Measurements from ENCODE around the gene TRIM25.
"Not testable (repeated sequence)": the region's sequence is repeated elsewhere in the genome, so short reads cannot be mapped to it uniquely, and the experiment has no call there.

TRIM25 gene, protein sequence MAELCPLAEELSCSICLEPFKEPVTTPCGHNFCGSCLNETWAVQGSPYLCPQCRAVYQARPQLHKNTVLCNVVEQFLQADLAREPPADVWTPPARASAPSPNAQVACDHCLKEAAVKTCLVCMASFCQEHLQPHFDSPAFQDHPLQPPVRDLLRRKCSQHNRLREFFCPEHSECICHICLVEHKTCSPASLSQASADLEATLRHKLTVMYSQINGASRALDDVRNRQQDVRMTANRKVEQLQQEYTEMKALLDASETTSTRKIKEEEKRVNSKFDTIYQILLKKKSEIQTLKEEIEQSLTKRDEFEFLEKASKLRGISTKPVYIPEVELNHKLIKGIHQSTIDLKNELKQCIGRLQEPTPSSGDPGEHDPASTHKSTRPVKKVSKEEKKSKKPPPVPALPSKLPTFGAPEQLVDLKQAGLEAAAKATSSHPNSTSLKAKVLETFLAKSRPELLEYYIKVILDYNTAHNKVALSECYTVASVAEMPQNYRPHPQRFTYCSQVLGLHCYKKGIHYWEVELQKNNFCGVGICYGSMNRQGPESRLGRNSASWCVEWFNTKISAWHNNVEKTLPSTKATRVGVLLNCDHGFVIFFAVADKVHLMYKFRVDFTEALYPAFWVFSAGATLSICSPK

GRCh38 chr17:56913867-56914580 lies at the start of gene TRIM25:
TSS of gene TRIM25 (minus strand) at chr17:56914049. CDS start at chr17:56913988, 61 bp downstream.
- peak; percentile 88 for DNase-seq

- peak; percentile 70 for DNase-seq
These were observed 47.0 kb upstream of the TRIM25 start, which contains the start of gene COIL for GRCh38 chr17:56960596-56961538. TSS of gene COIL (minus strand) at chr17:56961050. CDS start at chr17:56961019, 31 bp downstream.

- no peak for DNase-seq
These were observed 43.1 kb upstream of the TRIM25 start for GRCh38 chr17:56956992-56957391.

DNA sequence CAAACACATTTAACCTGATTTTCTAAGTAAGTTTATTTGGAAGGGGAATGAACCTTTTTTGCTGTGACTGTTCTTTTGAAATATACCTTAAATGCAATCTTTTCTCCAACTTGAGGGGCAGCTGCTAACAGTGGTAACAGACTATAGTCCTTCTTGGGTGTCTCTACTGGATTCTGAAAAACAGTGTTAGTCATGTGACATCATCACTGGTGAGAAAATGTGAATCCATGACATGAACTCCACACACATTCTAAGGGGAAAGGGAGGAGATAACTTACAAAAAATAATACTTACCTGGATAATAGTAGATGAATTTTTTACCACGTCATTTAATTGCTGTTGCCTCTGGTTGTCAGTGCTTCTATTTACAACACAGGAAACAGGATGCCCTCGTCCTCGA lies 35.7 kb upstream of the TRIM25 start:
- DNase-seq = no peak

GRCh38 chr17:56948491-56948890 lies 34.6 kb upstream of the TRIM25 start:
- DNase-seq = no peak

- no peak for DNase-seq
These were observed 33.9 kb upstream of the TRIM25 start for GRCh38 chr17:56947741-56948140.

DNA sequence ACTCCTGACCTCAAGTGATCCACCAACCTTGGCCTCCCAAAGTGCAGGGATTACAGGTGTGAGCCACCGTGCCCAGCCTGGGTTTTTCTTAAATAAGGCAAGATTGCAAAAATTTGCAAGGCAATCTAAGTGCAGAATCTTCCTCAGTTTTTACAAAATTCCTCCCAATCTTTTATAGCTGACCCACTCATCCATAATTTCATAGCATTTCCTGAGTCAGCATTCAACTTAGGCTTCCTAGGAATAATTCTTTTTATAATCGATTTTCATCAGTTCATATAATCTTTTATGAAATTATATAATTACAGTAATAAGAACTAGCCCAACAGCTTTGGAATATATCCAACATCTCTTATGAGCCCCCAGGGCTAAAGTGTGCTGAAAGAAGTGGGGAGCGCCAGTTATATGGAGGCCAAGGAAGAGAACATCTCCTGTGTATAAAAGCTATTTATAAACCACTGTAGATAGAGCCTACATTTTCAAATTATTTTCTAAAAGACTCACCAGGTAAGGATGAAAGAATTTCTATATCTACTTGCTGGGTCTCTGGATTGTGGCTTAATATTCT lies 32.2 kb upstream of the TRIM25 start:
- DNase-seq = no peak

DNA sequence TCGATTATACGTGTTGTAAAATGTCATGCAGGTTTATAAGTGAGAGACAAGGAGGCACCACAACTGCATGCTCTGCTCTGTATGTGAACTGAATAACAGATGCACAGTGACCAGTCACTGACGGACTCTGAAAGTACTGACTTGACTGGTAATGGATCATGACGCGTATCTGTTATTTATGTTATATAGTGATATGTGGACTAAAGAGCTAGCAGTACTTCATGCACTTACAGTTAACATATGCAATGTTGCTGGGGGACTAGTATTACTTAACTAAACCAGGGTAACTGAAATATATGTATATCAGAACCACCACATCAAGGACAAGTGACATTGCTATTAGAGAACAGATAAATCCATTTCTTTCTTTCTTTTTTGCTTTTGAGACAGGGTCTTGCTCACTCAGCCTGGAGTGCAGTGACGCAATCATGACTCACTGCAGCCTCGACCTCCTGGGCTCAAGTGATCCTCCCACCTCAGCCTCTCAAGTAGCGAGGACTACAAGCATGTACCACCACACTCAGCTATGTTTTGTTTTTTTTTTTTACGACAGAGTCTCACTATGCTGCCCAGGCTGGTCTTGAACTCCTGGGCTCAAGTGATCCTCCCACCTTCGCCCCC lies 29.8 kb upstream of the TRIM25 start:
- DNase-seq = no peak

GRCh38 chr17:56939869-56940484 lies 26.1 kb upstream of the TRIM25 start:
- no peak for DNase-seq

DNA sequence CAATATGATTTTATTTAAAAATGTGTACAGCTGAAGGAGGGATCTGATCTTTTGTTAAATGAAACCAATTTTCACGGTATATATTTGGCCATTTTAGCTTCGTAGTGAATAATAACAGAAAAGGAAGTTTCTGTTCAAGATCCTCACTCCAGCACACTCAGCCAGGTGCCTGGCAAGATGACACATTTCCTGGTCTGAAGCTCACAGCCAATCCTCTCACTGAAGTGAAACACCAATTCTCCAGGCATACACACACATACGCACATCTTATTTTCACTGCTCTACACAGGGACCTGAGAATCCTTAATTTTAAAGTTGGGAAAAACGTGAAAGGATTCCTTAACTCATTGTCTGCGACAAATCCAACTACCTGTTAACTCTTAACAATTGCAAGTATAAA lies 24.4 kb upstream of the TRIM25 start:
- DNase-seq = not testable (repeated sequence)

DNA sequence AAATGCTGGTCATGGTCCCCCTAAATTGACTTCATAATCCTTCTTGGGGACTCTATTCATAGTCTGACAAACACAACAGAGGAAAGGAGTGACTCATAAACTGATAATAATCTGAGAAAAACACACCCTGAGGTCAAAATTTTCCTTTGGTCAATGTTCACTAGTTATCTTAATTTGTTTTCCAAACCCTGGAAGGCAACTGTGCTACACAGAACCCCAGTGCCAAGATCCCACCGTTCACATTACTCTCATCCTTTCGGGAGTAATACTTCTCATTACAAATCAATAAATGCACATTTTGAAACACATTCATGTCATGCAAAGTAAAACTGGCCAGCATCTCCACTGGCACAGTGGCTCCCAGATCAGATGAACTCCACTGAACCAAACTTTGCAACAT lies 23.8 kb upstream of the TRIM25 start:
- DNase-seq = no peak

GRCh38 chr17:56936697-56937322 lies 23.0 kb upstream of the TRIM25 start:
- DNase-seq = no peak

DNA sequence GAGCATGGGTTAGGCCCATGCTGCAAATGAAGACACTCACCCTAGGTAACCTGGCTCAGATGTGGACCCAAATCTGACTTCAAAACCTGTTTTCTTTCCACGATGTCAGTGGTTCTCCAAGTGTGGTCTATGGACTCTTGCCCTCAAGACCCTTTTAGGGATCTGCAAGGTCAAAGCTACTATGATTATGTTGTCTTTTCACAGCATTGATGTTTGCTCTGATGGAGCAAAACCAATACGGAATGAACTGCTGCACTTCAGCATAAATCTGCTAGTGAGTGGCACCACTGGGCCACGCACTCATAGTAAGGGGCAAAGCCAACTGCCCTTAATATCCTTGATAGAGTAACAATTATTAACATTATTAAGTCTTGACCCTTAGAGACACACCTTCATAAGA lies 21.6 kb upstream of the TRIM25 start:
- no peak for DNase-seq

GRCh38 chr17:56934280-56934679 lies 20.4 kb upstream of the TRIM25 start:
- DNase-seq = no peak

GRCh38 chr17:56933868-56934267 lies 20.0 kb upstream of the TRIM25 start:
- no peak for DNase-seq

DNA sequence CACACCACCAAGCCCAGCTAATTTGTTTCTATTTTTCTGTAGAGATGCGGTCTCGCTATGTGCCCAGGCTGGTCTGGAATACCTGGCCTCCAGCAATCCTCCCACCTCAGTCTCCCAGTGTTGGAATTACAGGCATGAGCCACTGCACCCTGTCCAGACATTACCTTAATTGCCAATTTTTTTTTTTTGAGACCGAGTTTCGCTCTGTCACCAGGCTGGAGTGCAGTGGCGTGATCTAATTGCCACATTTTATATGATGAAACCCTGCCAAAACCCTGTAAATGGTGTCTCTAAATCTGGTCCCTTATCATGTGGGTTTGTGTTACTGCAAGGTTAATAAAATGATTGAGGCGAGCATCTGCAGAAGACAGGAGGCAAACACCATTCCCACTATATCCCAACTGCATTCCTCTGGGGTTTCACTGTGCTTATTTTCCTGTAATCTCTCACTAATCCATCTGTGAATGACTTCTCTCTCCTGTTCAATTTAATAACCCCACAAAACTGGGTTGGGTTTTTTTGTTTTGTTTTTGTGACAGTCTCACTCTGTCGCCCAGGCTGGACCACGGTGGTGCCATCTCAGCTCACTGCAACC lies 19.4 kb upstream of the TRIM25 start:
- no peak for DNase-seq

DNA sequence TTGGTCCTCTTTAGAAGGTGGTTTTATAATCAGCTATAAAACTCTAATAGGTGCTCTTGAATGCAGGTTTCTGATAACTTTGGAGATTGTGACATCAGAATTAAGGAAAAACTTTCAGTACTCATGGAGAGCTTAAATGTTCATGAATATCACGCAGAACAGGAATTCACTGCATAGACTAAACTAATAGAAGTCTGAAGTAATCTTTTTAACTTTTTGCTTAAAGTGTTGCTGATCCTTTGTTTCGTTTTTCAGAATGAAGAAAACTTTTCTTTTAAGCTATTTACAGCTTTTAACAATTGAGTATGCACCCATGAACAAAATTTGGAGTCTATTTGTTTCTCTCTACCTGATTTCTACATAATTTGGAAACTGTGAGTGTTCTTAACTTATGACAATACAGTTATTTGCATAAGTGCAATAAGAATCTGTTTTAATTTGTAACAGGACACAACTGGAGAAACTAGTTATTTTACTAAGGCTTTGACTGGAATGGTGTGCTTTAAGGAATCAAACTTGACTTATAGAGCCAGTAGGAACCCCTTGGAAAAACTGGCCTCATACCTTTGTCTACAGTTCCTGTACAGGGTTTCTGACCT lies 17.0 kb upstream of the TRIM25 start:
- no peak for DNase-seq

DNA sequence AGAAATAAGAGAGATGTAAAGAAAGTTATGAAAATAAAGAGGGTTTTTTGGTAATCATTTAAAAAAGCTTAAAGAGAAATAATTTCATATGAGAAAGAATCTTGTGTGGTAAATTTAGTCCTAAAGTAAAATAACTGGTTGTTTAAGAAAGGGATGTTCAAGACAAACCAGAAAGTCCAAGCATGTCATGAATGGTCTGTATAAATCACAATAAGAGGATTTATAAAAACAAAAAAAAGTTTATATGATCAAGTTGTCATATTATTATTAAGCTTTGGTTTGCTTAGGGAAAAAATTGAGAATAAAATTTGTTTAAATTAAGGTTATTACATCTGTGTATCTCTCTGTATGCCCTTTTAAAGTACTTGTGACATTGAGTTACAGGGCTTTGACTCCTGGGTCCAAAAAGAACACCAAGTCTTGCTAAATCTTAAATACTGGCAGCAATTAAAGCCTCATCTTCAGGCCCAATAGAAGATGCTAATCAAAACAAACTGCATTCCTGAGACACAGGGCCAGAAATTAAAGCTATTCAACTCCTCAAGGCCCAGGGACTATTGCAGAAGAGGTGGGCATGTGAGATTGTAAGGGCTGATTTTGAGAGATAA lies 15.6 kb upstream of the TRIM25 start:
- no peak for DNase-seq

DNA sequence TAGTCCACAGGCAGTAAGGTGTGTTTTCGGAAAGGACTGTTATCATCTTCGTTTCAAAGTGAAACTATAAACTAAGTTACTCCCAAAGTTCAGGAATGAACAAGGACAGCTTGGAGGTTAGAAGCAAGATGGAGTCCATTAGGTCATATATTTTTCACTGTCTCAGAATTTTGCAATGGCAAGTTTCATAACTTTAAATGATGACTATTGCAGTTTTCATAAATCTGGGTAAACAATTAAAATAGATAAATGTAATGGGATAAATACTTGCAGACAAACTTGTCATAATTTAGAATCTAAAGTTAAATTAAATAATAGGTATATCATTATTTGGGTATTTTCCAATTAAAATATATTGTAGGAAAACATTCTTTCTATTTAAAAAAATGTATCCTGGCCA lies 14.7 kb upstream of the TRIM25 start:
- no peak for DNase-seq
